WTC11 (cell line): ENCODE data around the gene USO1. TPM values are rescaled to one million over a fixed set of nuclear protein-coding genes. Genes with fewer than 3 reads are reported as not detected.

Experiments
- ATAC-seq: fragments of 200-7000 bp; cut with Tn5 transposase; 2 replicates; pipeline ENCODE4 v1.10.0; 2021; ENCODE audit warnings: mild to moderate bottlenecking, moderate library complexity
- CTCF ChIA-PET: fragments of 300-600 bp; sonication (Branson Sonifier 250); formaldehyde crosslinking; loops from one replicate; lab custom pipeline; 2021; ENCODE audit warnings: antibody characterized with exemption; lab: Charles Lee
- POLR2A ChIA-PET: fragments of 350-600 bp; sonication (Branson Sonifier 250); formaldehyde crosslinking; loops from one replicate; lab custom pipeline; 2021; ENCODE audit warnings: antibody characterized with exemption; lab: Charles Lee
- DNase-seq: peaks from one replicate; pipeline ENCODE4 v3.0.0; 2021; ENCODE audit warnings: low spot score
- H3K27ac Mint-ChIP-seq: 2 replicates; pipeline ENCODE4 v1.8.0; 2021; ENCODE audit warnings: mixed read lengths
- H3K27me3 Mint-ChIP-seq: 2 replicates; pipeline ENCODE4 v1.8.0; 2021; ENCODE audit warnings: low read depth, mild to moderate bottlenecking, moderate library complexity, mixed read lengths
- H3K36me3 Mint-ChIP-seq: 2 replicates; pipeline ENCODE4 v1.8.0; 2021; ENCODE audit warnings: mixed read lengths
- H3K4me1 Mint-ChIP-seq: 2 replicates; pipeline ENCODE4 v1.8.0; 2022; ENCODE audit warnings: mixed read lengths
- H3K4me3 Mint-ChIP-seq: 2 replicates; pipeline ENCODE4 v1.8.0; 2021; ENCODE audit warnings: mild to moderate bottlenecking, moderate library complexity, mixed read lengths
- H3K9me3 Mint-ChIP-seq: 2 replicates; pipeline ENCODE4 v1.8.0; 2021; ENCODE audit warnings: mixed read lengths
- GTF2I ChIP-seq: fragments of 250-450 bp; sonication (Bioruptor Pico); conservative IDR thresholded peaks from 2 replicates; pipeline ENCODE4 v1.4.0; 2021; ENCODE audit warnings: mild to moderate bottlenecking
- NFATC4 ChIP-seq: fragments of 250-450 bp; sonication (Bioruptor Pico); IDR thresholded peaks from 2 replicates; pipeline ENCODE4 v1.9.0; 2021; ENCODE audit warnings: mild to moderate bottlenecking
- NFE2L1 ChIP-seq: sonication (generic); formaldehyde crosslinking; IDR thresholded peaks from 2 replicates; pipeline ENCODE4 v1.8.1; 2023; ENCODE audit warnings: missing genetic modification reagents
- NR1H2 ChIP-seq: sonication (generic); formaldehyde crosslinking; IDR thresholded peaks from 2 replicates; pipeline ENCODE4 v1.9.0; 2021; ENCODE audit warnings: mild to moderate bottlenecking, moderate library complexity, missing genetic modification reagents
- SMAD3 ChIP-seq: sonication (generic); formaldehyde crosslinking; IDR thresholded peaks from 2 replicates; pipeline ENCODE4 v1.8.0; 2022; ENCODE audit warnings: missing genetic modification reagents, mild to moderate bottlenecking, borderline replicate concordance
- ZNF263 ChIP-seq: sonication (generic); formaldehyde crosslinking; IDR thresholded peaks from 2 replicates; pipeline ENCODE4 v1.8.1; 2022; ENCODE audit warnings: low read depth, mild to moderate bottlenecking, moderate library complexity, missing genetic modification reagents
- ZNF317 ChIP-seq: sonication (generic); formaldehyde crosslinking; IDR thresholded peaks from 2 replicates; pipeline ENCODE4 v1.8.1; 2023; ENCODE audit warnings: low read depth, mild to moderate bottlenecking, moderate library complexity, missing genetic modification reagents, borderline replicate concordance
- ZNF423 ChIP-seq: fragments of 250-450 bp; sonication (Bioruptor Pico); IDR thresholded peaks from 2 replicates; pipeline ENCODE4 v2.1.2; 2022; ENCODE audit warnings: mild to moderate bottlenecking, moderate library complexity
- total RNA-seq: library from RNA; stranded (reverse); gene quantifications from 3 replicates; pipeline ENCODE4 v1.2.3, GENCODE V29; 2021
- TF ChIP-seq, protein P1 (sequence below): fragments of 250-450 bp; sonication (Bioruptor Pico); IDR thresholded peaks from 2 replicates; pipeline ENCODE4 v1.9.0; 2021; ENCODE audit warnings: mild to moderate bottlenecking
- TF ChIP-seq, protein P2 (sequence below): sonication (generic); formaldehyde crosslinking; IDR thresholded peaks from 2 replicates; pipeline ENCODE4 v1.8.0; 2023; ENCODE audit warnings: mild to moderate bottlenecking, missing genetic modification reagents
- TF ChIP-seq, protein P3 (sequence below): sonication (generic); formaldehyde crosslinking; IDR thresholded peaks from 2 replicates; pipeline ENCODE4 v1.8.1; 2023; ENCODE audit warnings: mild to moderate bottlenecking, missing genetic modification reagents, moderate library complexity
- TF ChIP-seq, protein P4 (sequence below): sonication (generic); formaldehyde crosslinking; IDR thresholded peaks from 2 replicates; pipeline ENCODE4 v1.8.1; 2022; ENCODE audit warnings: mild to moderate bottlenecking, moderate library complexity, missing genetic modification reagents
- TF ChIP-seq, protein P5 (sequence below): sonication (generic); formaldehyde crosslinking; IDR thresholded peaks from 2 replicates; pipeline ENCODE4 v1.8.0; 2022; ENCODE audit warnings: mild to moderate bottlenecking, missing genetic modification reagents
- TF ChIP-seq, protein P6 (sequence below): sonication (generic); formaldehyde crosslinking; IDR thresholded peaks from 2 replicates; pipeline ENCODE4 v1.8.1; 2023; ENCODE audit warnings: mild to moderate bottlenecking, missing genetic modification reagents, moderate library complexity
- TF ChIP-seq, protein P7 (sequence below): sonication (generic); formaldehyde crosslinking; IDR thresholded peaks from 2 replicates; pipeline ENCODE4 v1.8.1; 2023; ENCODE audit warnings: mild to moderate bottlenecking, missing genetic modification reagents, borderline replicate concordance

USO1 gene
- total RNA-seq, 1 experiment from 2014 or later, result 162 TPM

DNA sequence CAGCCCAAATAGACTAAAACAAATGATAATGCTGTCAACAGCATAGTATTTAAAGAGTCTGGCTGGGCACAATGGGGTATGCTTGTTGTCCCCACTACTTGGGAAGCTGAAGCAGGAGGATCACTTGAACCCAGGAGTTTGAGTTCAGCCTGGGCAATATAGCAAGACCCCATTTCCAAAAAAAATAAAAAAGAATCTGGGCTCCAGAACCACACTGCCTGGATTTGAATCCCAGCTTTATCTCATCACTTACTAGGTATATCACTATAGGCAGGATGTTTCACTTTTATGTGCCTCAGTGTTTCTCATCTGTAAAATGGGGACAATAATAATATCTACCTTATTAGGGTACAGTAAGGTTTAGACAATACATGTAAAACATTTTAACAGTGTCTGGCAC lies 45.9 kb upstream of the USO1 start:
- no peak overlapping the region for H3K4me3 Mint-ChIP-seq

DNA sequence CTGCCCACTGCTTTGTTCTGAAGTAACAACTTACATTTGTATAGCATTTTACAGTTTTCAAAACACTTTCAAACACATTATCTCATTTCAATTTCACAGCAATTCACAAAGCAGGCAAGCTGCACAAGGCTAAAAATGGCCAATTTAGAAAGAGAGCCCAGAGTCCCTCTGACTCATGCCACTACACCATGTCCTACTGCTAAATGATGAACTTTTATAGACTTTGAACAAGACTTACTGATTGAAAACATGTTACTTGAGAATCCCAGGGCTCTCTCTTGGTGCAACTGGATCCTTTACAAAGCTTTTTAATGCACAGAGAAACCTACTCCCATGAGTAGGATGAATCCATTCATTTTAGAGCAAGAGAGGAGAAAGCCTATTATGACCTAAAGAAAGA lies 45.4 kb upstream of the USO1 start:
- H3K9me3 Mint-ChIP-seq, result no peaks in the 10 kb centered on the region
- H3K27ac Mint-ChIP-seq, result peak overlapping the region; percentile 74; the same call in 1 of the 2 replicates
- no peak for ATAC-seq
- TF ChIP-seq, protein P1, sequence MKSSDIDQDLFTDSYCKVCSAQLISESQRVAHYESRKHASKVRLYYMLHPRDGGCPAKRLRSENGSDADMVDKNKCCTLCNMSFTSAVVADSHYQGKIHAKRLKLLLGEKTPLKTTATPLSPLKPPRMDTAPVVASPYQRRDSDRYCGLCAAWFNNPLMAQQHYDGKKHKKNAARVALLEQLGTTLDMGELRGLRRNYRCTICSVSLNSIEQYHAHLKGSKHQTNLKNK, result no peak
- TF ChIP-seq ZNF423 (CRISPR knock-in tag) (no peak), ZNF317 (CRISPR knock-in tag) (no peak), NFATC4 (CRISPR knock-in tag) (no peak), SMAD3 (CRISPR knock-in tag) (no peak), NFE2L1 (CRISPR knock-in tag) (no peak), ZNF263 (CRISPR knock-in tag) (no peak)
- TF ChIP-seq, protein P2, sequence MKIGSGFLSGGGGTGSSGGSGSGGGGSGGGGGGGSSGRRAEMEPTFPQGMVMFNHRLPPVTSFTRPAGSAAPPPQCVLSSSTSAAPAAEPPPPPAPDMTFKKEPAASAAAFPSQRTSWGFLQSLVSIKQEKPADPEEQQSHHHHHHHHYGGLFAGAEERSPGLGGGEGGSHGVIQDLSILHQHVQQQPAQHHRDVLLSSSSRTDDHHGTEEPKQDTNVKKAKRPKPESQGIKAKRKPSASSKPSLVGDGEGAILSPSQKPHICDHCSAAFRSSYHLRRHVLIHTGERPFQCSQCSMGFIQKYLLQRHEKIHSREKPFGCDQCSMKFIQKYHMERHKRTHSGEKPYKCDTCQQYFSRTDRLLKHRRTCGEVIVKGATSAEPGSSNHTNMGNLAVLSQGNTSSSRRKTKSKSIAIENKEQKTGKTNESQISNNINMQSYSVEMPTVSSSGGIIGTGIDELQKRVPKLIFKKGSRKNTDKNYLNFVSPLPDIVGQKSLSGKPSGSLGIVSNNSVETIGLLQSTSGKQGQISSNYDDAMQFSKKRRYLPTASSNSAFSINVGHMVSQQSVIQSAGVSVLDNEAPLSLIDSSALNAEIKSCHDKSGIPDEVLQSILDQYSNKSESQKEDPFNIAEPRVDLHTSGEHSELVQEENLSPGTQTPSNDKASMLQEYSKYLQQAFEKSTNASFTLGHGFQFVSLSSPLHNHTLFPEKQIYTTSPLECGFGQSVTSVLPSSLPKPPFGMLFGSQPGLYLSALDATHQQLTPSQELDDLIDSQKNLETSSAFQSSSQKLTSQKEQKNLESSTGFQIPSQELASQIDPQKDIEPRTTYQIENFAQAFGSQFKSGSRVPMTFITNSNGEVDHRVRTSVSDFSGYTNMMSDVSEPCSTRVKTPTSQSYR (CRISPR knock-in tag), result no peak
- TF ChIP-seq, protein P3, sequence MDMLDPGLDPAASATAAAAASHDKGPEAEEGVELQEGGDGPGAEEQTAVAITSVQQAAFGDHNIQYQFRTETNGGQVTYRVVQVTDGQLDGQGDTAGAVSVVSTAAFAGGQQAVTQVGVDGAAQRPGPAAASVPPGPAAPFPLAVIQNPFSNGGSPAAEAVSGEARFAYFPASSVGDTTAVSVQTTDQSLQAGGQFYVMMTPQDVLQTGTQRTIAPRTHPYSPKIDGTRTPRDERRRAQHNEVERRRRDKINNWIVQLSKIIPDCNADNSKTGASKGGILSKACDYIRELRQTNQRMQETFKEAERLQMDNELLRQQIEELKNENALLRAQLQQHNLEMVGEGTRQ (CRISPR knock-in tag), result no peak
- TF ChIP-seq, protein P4, sequence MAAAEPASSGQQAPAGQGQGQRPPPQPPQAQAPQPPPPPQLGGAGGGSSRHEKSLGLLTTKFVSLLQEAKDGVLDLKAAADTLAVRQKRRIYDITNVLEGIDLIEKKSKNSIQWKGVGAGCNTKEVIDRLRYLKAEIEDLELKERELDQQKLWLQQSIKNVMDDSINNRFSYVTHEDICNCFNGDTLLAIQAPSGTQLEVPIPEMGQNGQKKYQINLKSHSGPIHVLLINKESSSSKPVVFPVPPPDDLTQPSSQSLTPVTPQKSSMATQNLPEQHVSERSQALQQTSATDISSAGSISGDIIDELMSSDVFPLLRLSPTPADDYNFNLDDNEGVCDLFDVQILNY (CRISPR knock-in tag), result no peak
- TF ChIP-seq, protein P5, sequence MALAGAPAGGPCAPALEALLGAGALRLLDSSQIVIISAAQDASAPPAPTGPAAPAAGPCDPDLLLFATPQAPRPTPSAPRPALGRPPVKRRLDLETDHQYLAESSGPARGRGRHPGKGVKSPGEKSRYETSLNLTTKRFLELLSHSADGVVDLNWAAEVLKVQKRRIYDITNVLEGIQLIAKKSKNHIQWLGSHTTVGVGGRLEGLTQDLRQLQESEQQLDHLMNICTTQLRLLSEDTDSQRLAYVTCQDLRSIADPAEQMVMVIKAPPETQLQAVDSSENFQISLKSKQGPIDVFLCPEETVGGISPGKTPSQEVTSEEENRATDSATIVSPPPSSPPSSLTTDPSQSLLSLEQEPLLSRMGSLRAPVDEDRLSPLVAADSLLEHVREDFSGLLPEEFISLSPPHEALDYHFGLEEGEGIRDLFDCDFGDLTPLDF (CRISPR knock-in tag), result no peak
- TF ChIP-seq, protein P6, sequence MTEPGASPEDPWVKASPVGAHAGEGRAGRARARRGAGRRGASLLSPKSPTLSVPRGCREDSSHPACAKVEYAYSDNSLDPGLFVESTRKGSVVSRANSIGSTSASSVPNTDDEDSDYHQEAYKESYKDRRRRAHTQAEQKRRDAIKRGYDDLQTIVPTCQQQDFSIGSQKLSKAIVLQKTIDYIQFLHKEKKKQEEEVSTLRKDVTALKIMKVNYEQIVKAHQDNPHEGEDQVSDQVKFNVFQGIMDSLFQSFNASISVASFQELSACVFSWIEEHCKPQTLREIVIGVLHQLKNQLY (CRISPR knock-in tag), result no peak
- no peak for DNase-seq
- H3K36me3 Mint-ChIP-seq, result peaks cover 8% of the 10 kb centered on the region
- CTCF ChIA-PET, result no interaction called here
- POLR2A ChIA-PET, result interaction anchor here (1.7 kb wide), 1 partner anchor 46 kb away, joined by 3 read pairs; the partner anchor contains the start of gene USO1
- no peak overlapping the region for H3K4me3 Mint-ChIP-seq
- no peaks in the 10 kb centered on the region for H3K27me3 Mint-ChIP-seq
- H3K4me1 Mint-ChIP-seq, result peaks cover 25% of the 10 kb centered on the region

More for the DNA sequence above, 45.9 kb upstream of the USO1 start:
- Mint-ChIP-seq H3K36me3 (peaks cover 8% of the 10 kb centered on the region), H3K9me3 (no peaks in the 10 kb centered on the region), H3K4me1 (peaks cover 29% of the 10 kb centered on the region), H3K27ac (no peak overlapping the region), H3K27me3 (no peaks in the 10 kb centered on the region)
- TF ChIP-seq, protein P7, sequence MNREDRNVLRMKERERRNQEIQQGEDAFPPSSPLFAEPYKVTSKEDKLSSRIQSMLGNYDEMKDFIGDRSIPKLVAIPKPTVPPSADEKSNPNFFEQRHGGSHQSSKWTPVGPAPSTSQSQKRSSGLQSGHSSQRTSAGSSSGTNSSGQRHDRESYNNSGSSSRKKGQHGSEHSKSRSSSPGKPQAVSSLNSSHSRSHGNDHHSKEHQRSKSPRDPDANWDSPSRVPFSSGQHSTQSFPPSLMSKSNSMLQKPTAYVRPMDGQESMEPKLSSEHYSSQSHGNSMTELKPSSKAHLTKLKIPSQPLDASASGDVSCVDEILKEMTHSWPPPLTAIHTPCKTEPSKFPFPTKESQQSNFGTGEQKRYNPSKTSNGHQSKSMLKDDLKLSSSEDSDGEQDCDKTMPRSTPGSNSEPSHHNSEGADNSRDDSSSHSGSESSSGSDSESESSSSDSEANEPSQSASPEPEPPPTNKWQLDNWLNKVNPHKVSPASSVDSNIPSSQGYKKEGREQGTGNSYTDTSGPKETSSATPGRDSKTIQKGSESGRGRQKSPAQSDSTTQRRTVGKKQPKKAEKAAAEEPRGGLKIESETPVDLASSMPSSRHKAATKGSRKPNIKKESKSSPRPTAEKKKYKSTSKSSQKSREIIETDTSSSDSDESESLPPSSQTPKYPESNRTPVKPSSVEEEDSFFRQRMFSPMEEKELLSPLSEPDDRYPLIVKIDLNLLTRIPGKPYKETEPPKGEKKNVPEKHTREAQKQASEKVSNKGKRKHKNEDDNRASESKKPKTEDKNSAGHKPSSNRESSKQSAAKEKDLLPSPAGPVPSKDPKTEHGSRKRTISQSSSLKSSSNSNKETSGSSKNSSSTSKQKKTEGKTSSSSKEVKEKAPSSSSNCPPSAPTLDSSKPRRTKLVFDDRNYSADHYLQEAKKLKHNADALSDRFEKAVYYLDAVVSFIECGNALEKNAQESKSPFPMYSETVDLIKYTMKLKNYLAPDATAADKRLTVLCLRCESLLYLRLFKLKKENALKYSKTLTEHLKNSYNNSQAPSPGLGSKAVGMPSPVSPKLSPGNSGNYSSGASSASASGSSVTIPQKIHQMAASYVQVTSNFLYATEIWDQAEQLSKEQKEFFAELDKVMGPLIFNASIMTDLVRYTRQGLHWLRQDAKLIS, result no peak
- TF ChIP-seq NR1H2 (CRISPR knock-in tag) (no peak), GTF2I (CRISPR knock-in tag) (0 out of 2 replicates have a peak, but pooled peaks have one; percentile 35)
- ATAC-seq (no peak), DNase-seq (no peak)
- ChIA-PET POLR2A (interaction anchor here (1.7 kb wide), 1 partner anchor 46 kb away, joined by 3 read pairs; the partner anchor contains the start of gene USO1), CTCF (no interaction called here)
